Thyroid gland (tissue), 4 donors: ENCODE results near the gene CERS5. TPM values are rescaled to one million over a fixed set of nuclear protein-coding genes. Genes with fewer than 3 reads are reported as not detected.
"Not testable (repeated sequence)": the region's sequence is repeated elsewhere in the genome, so short reads cannot be mapped to it uniquely, and the experiment has no call there.

Experiments
- DNase-seq, 2 donors: peaks; one replicate each; pipeline ENCODE4 v3.0.0-alpha.2; 2019
- H3K27ac ChIP-seq, 3 donors: fragments of 200-600 bp; sonication (generic); 1 replicate in 2 of 3; 2 replicates in 1 of 3; pipeline ENCODE4 v1.5.1; 2016 to 2019; ENCODE audit warnings: mild to moderate bottlenecking in 1 of 3, moderate library complexity in 1 of 3
- H3K27me3 ChIP-seq: fragments of 200-600 bp; sonication (generic); one replicate; pipeline ENCODE4 v1.5.1; 2019
- H3K36me3 ChIP-seq, 2 donors: fragments of 200-600 bp; sonication (generic); one replicate each; pipeline ENCODE4 v1.5.1; 2016 to 2019
- H3K4me1 ChIP-seq, 2 donors: fragments of 200-600 bp; sonication (generic); one replicate each; pipeline ENCODE4 v1.5.1; 2017 to 2019
- H3K4me3 ChIP-seq, 3 donors: fragments of 200-600 bp; sonication (generic); replicated peaks in 1 of 3; 1 replicate in 2 of 3; 2 replicates in 1 of 3; pipeline ENCODE4 v1.5.1; 2016; ENCODE audit warnings: mild to moderate bottlenecking in 1 of 3
- H3K9me3 ChIP-seq: fragments of 200-600 bp; sonication (generic); one replicate; pipeline ENCODE4 v1.5.1; 2017
- POLR2A ChIP-seq, 2 donors: fragments of 450-650 bp; IDR thresholded peaks; one replicate each; pipeline ENCODE4 v1.6.1; 2017; ENCODE audit warnings: antibody characterized with exemption in 2 of 2, mild to moderate bottlenecking in 2 of 2, moderate library complexity in 1 of 2
- WGBS, 2 donors: methylation state at CpG; one replicate each; pipeline ENCODE4 v1.1.5; 2017; 5-methylcytosine and 5-hydroxymethylcytosine counted together
- intact Hi-C: fragments of 100-400 bp; cut with DNase I; formaldehyde crosslinking; loops from one replicate; pipeline ENCODE4 v1.15.1; 2023
- total RNA-seq, 4 donors: library from RNA; depleted of rRNA; stranded (reverse); fragments of >200 nt; gene quantifications; one replicate each; pipeline ENCODE4 v1.2.3, GENCODE V29; 2016
- TF ChIP-seq, protein P1 (sequence below), 6 experiments: fragments of 200-600 bp in 3 of 6; fragments of 450-650 bp in 3 of 6; sonication (generic) in 3 of 6; IDR thresholded peaks; one replicate each; pipeline ENCODE4 v1.5.1; 2016 to 2019; ENCODE audit warnings: antibody characterized with exemption in 6 of 6, mild to moderate bottlenecking in 2 of 6, inconsistent platforms in 1 of 6, moderate library complexity in 1 of 6

The CERS5 gene
- total RNA-seq, 4 donors from 2014 or later = 20.2 to 34.9 (median 29.5) TPM

DNA sequence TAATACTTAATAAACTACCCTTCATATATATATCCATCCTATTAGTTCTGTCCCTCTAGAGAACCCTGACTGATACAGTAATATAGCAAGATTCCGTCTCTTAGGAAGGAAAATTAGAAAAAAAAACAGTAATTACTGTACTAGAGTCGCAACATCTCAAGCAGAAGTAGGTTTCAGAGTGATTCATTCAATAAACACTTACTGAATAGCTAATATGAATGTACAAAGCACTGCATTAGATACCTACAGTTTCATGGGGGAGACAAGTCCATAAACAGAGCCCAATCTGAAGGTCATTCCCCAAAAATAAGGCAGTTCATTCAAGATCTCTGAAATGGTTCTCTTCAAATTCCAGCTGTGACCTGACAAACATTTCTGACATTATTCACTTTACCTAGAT, 9.9 kb downstream of the CERS5 start:
- H3K27ac ChIP-seq = no peak overlapping the region
- 95 to 96% methylated on average over 2 of the region's 2 CpGs for WGBS, 2 donors
- no peak overlapping the region for H3K4me3 ChIP-seq
- no peak for DNase-seq
- no peaks in the 10 kb centered on the region for H3K4me1 ChIP-seq
- TF ChIP-seq, protein P1, sequence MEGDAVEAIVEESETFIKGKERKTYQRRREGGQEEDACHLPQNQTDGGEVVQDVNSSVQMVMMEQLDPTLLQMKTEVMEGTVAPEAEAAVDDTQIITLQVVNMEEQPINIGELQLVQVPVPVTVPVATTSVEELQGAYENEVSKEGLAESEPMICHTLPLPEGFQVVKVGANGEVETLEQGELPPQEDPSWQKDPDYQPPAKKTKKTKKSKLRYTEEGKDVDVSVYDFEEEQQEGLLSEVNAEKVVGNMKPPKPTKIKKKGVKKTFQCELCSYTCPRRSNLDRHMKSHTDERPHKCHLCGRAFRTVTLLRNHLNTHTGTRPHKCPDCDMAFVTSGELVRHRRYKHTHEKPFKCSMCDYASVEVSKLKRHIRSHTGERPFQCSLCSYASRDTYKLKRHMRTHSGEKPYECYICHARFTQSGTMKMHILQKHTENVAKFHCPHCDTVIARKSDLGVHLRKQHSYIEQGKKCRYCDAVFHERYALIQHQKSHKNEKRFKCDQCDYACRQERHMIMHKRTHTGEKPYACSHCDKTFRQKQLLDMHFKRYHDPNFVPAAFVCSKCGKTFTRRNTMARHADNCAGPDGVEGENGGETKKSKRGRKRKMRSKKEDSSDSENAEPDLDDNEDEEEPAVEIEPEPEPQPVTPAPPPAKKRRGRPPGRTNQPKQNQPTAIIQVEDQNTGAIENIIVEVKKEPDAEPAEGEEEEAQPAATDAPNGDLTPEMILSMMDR (IDR thresholded peaks at IDR 0.05) = no peak
- TF ChIP-seq POLR2A (IDR thresholded peaks at IDR 0.05) = no peak
- no peaks in the 10 kb centered on the region for H3K27me3 ChIP-seq
- intact Hi-C loops = no loop called here
- no peaks in the 10 kb centered on the region for H3K9me3 ChIP-seq
- no peaks in the 10 kb centered on the region for H3K36me3 ChIP-seq

DNA sequence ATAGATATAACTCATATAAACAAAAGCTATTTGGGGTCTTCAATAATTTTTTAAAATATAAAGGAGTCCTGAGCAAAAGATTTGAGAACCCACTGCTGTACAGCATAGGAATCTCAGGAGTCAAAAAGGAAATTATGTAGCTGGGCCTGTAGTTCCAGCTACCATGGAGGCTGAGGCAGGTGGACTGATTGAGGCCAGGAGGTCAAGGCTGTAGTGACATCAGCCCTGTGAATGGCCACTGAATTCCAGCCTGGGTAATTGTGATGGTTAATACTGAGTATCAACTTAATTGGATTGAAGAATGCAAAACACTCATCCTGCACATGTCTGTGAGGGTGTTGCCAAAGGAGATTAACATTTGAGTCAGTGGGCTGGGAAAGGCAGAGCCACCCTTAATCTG, 10.5 kb downstream of the CERS5 start:
- Histone ChIP-seq H3K36me3 (no peaks in the 10 kb centered on the region), H3K27ac (no peak overlapping the region), H3K4me1 (peaks cover under 1 to 1% of the 10 kb centered on the region in 2 donors), H3K4me3 (no peak overlapping the region), H3K27me3 (no peaks in the 10 kb centered on the region), H3K9me3 (no peaks in the 10 kb centered on the region)
- intact Hi-C loops = no loop called here
- no peak for TF ChIP-seq POLR2A (IDR thresholded peaks at IDR 0.05)
- TF ChIP-seq, protein P1 (IDR thresholded peaks at IDR 0.05) = no peak
- no peak for DNase-seq

DNA sequence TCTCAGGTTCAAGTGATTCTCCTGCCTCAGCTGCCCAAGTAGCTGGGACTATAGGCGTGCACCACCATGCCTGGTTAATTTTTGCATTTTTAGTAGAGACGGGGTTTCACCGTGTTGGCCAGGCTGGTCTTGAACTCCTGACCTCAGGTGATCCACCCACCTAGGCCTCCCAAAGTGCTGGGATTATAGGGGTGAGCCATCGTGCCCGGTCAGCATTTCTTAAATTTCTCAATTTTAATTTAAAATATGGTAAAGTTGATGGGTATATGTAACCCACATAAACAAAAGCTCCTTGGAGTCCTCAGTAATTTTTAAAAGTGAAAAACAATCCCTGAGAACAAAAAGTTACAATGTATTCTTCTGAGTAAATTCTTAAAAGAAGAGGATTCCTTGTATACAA, 12.2 kb downstream of the CERS5 start:
- H3K4me3 ChIP-seq, H3K27ac ChIP-seq, DNase-seq, H3K27me3 ChIP-seq, H3K9me3 ChIP-seq, H3K36me3 ChIP-seq, intact Hi-C loops: not testable (repeated sequence)
- 84 to 91% methylated on average over 5 of the region's 5 CpGs for WGBS, 2 donors
- peaks cover 11 to 14% of the 10 kb centered on the region in 2 donors for H3K4me1 ChIP-seq

DNA sequence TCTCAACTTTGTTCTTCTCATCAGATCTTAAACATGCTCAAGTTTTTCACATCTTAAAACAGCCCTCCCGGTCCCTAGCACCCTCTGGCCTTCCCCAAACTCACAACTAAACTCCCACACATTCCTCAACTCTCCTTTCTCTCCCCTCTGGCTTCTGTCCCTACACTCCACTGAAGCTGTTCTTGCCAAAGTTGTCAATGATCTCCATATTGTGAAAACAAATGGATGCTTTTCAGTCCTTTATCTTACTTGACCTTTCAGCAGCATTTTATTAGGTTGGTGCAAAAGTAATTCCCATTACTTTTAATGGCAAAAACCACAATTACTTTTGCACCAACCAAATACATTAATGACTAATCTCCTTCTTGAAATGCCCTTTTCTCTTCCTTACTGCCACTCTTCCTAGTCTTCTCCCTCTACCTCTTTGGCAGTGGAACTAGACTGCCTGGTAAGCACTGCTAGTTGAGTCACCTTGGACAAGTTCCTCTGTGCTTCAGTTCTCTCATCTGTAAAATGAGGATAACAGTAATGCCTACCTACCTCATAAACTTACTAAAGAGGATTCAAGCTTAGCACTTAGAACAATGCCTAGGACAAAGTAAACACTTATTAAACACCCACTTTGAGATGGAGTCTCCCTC, 16.0 kb downstream of the CERS5 start:
- no peak overlapping the region for H3K27ac ChIP-seq
- no peak for DNase-seq
- no peaks in the 10 kb centered on the region for H3K9me3 ChIP-seq
- 34 to 49% methylated on average over 1 of the region's 1 CpG for WGBS, 2 donors
- no peaks in the 10 kb centered on the region for H3K27me3 ChIP-seq
- intact Hi-C loops = no loop called here
- no peaks in the 10 kb centered on the region for H3K36me3 ChIP-seq
- H3K4me1 ChIP-seq = peaks cover 11 to 14% of the 10 kb centered on the region in 2 donors
- no peak overlapping the region for H3K4me3 ChIP-seq
- TF ChIP-seq, protein P1 (IDR thresholded peaks at IDR 0.05) = no peak
- TF ChIP-seq POLR2A (IDR thresholded peaks at IDR 0.05) = no peak

DNA sequence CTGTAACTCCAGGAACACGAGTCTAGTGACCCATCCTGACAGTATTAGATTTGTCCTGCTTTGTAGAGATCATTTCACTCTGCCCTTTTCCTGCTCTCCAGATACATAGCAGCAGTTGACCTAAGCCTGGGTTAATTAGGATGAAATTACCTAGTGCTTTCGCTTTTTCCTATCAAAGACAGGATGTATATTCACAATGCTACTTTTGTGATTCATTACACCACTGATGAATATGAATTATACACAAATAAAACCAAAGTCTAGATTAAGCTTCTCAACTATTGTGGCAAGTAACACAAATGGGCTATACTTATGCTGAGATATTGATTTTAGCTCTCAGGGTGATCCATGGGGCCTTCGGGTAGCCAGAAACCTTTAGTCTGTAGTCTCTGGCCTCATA, 17.9 kb downstream of the CERS5 start:
- no peak for DNase-seq
- Histone ChIP-seq H3K9me3 (no peaks in the 10 kb centered on the region), H3K27me3 (no peaks in the 10 kb centered on the region), H3K27ac (no peak overlapping the region), H3K4me3 (no peak overlapping the region), H3K4me1 (peaks cover 11 to 14% of the 10 kb centered on the region in 2 donors), H3K36me3 (no peaks in the 10 kb centered on the region)
- intact Hi-C loops = no loop called here
- WGBS, 2 donors = 78 to 85% methylated on average over 3 of the region's 3 CpGs
- TF ChIP-seq, protein P1 (IDR thresholded peaks at IDR 0.05) = no peak
- TF ChIP-seq POLR2A (IDR thresholded peaks at IDR 0.05) = no peak

DNA sequence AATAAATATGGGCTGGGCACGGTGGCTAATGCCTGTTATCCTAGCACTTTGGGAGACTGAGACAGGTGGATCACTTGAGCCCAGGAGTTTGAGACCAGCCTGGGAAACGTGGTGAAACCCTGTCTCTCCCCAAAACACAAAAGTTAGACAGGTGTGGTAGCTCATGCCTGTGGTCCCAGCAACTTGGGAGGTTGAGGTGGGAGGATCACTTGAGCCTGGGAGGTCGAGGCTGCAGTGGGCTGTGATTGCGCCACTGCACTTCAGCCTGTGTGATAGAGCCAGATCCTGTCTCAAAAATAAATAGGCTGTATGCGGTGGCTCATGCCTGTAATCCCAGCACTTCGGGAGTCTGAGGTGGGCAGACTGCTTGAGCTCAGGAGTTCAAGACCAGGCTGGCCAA, 19.2 kb downstream of the CERS5 start:
- H3K27ac ChIP-seq, intact Hi-C loops, H3K9me3 ChIP-seq, H3K4me3 ChIP-seq, H3K36me3 ChIP-seq, H3K27me3 ChIP-seq, DNase-seq: not testable (repeated sequence)
- peaks cover 11 to 14% of the 10 kb centered on the region in 2 donors for H3K4me1 ChIP-seq
- 94 to 95% methylated on average over 6 of the region's 6 CpGs for WGBS, 2 donors
